Natural killer cell (primary cell): Measurements from ENCODE around the gene TICAM2. TPM values are rescaled to one million over a fixed set of nuclear protein-coding genes. Genes with fewer than 3 reads are reported as not detected.

Experiments
- ATAC-seq, 3 donors: fragments of 150-1000 bp in 2 of 3; fragments of 200-7000 bp in 1 of 3; cut with Tn5 transposase; 1 replicate in 1 of 3; 2 replicates in 2 of 3; pipeline ENCODE4 v1.10.0; 2021; ENCODE audit warnings: mild to moderate bottlenecking in 2 of 3, moderate library complexity in 2 of 3
- DNase-seq, 2 donors: peaks; one replicate each; pipeline versions ENCODE4 v3.0.0 to v3.0.0-alpha.2; 2013 to 2021; ENCODE audit warnings: mixed read lengths in 1 of 2
- H3K27ac ChIP-seq: one replicate; pipeline ENCODE4 v1.5.1; 2013; ENCODE audit warnings: mild to moderate bottlenecking, low read length
- H3K27me3 ChIP-seq: one replicate; pipeline ENCODE4 v1.6.1; 2013; ENCODE audit warnings: low read length; ENCODE audit not compliant: control insufficient read depth, insufficient read depth
- H3K36me3 ChIP-seq: one replicate; pipeline ENCODE4 v1.6.1; 2013; ENCODE audit warnings: low read length; ENCODE audit not compliant: control insufficient read depth, insufficient read depth
- H3K4me1 ChIP-seq: one replicate; pipeline ENCODE4 v1.6.1; 2013; ENCODE audit warnings: low read length; ENCODE audit not compliant: control insufficient read depth, insufficient read depth
- H3K4me3 ChIP-seq: one replicate; pipeline ENCODE4 v1.5.1; 2013; ENCODE audit warnings: low read length
- H3K9me3 ChIP-seq: one replicate; pipeline ENCODE4 v1.6.1; 2013; ENCODE audit warnings: low read length; ENCODE audit not compliant: control insufficient read depth, insufficient read depth
- H3K27ac Mint-ChIP-seq, 2 donors: one replicate each; pipeline ENCODE4 v1.8.0; 2022; ENCODE audit warnings: mild to moderate bottlenecking in 2 of 2, mixed read lengths in 2 of 2, moderate library complexity in 1 of 2
- H3K27me3 Mint-ChIP-seq, 2 donors: one replicate each; pipeline ENCODE4 v1.8.0; 2022; ENCODE audit warnings: low read depth in 2 of 2, mixed read lengths in 2 of 2
- H3K36me3 Mint-ChIP-seq: one replicate; pipeline ENCODE4 v1.8.0; 2022; ENCODE audit warnings: mixed read lengths
- H3K4me1 Mint-ChIP-seq, 2 donors: one replicate each; pipeline ENCODE4 v1.8.0; 2022; ENCODE audit warnings: mixed read lengths in 2 of 2
- H3K4me3 Mint-ChIP-seq: one replicate; pipeline ENCODE4 v1.8.0; 2022; ENCODE audit warnings: mild to moderate bottlenecking, moderate library complexity, mixed read lengths
- H3K9me3 Mint-ChIP-seq, 2 donors: one replicate each; pipeline ENCODE4 v1.8.0; 2022; ENCODE audit warnings: mixed read lengths in 2 of 2
- CTCF ChIP-seq: fragments of 200-600 bp; IDR thresholded peaks from one replicate; pipeline ENCODE4 v1.8.0; 2022; ENCODE audit warnings: antibody characterized with exemption
- WGBS: methylation state at CpG from one replicate; pipeline ENCODE4 v1.1.7; 2013; ENCODE audit warnings: missing lambda C conversion rate; ENCODE audit not compliant: insufficient coverage; 5-methylcytosine and 5-hydroxymethylcytosine counted together
- intact Hi-C: fragments of 100-400 bp; cut with micrococcal nuclease; formaldehyde crosslinking; loops from one replicate; pipeline ENCODE4 v1.14.2; 2022
- total RNA-seq, 4 donors: library from RNA; stranded (reverse); fragments of 120-200 nt in 1 of 4; gene quantifications; one replicate each; pipeline versions ENCODE4 v1.2.3 to v1.2.4, GENCODE V29; 2013 to 2022

Gene TICAM2
- total RNA-seq, 3 donors from 2014 or later (not counting 1 experiment from before 2014, with no cell fraction given) = 0.61 to 1.4 (median 1.3) TPM

DNA sequence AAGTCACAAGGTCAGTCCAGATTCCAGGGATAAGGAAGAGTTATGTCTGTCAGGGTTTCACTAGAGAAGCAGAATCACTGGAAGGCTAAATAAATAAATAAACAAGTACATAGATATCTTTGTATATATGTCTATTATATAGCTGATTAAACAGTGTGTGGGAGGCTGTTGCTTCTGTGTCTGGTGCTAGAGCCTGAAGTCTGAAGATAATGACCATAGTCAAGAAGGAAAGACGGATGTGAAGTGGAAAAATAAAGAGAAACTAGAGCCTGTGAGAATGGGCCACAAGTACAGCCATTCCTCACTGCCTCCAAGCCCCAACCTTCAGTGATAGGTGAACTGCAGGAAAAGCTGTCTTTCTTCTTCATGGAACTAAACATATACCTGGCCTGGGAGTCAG lies 27.6 kb upstream of the TICAM2 start:
- WGBS = 91% methylated on average over 1 of the region's 1 CpG

GRCh38 chr5:115627295-115627865 lies 25.1 kb upstream of the TICAM2 start:
- H3K27ac Mint-ChIP-seq = peak overlapping the region in 1 of 2 donors; percentile 47
- H3K27ac ChIP-seq = no peak overlapping the region
- no peak for TF ChIP-seq CTCF
- peaks cover 11% of the 10 kb centered on the region for H3K4me1 ChIP-seq
- DNase-seq (no peak), ATAC-seq (no peak)
- H3K4me1 Mint-ChIP-seq = peaks cover 14 to 21% of the 10 kb centered on the region in 2 donors
- intact Hi-C loops = loop anchor here (2.0 kb wide), 2 partner anchors 83 to 213 kb away; partner anchors contain the start of genes AP3S1, ATG12 and FEM1C
- peaks cover 0 to 2% of the 10 kb centered on the region in 2 donors for H3K27me3 Mint-ChIP-seq
- H3K4me3 ChIP-seq = no peak overlapping the region
- H3K9me3 Mint-ChIP-seq = no peaks in the 10 kb centered on the region
- H3K36me3 Mint-ChIP-seq = no peaks in the 10 kb centered on the region
- no peaks in the 10 kb centered on the region for H3K36me3 ChIP-seq
- no peaks in the 10 kb centered on the region for H3K27me3 ChIP-seq
- peak overlapping the region; percentile 49 for H3K4me3 Mint-ChIP-seq
- no peaks in the 10 kb centered on the region for H3K9me3 ChIP-seq
- WGBS = no CpG with 5 or more reads among the region's 5 CpGs

More for the DNA sequence above, 27.6 kb upstream of the TICAM2 start:
- Mint-ChIP-seq H3K27me3 (peaks cover 0 to 2% of the 10 kb centered on the region in 2 donors), H3K4me1 (peaks cover 13 to 14% of the 10 kb centered on the region in 2 donors), H3K27ac (no peak overlapping the region), H3K4me3 (no peak overlapping the region), H3K9me3 (no peaks in the 10 kb centered on the region), H3K36me3 (no peaks in the 10 kb centered on the region)
- no peak for TF ChIP-seq CTCF
- H3K9me3 ChIP-seq = no peaks in the 10 kb centered on the region
- no peak overlapping the region for H3K4me3 ChIP-seq
- H3K27me3 ChIP-seq = no peaks in the 10 kb centered on the region
- no peak overlapping the region for H3K27ac ChIP-seq
- no peak for ATAC-seq
- DNase-seq = no peak
- peaks cover 5% of the 10 kb centered on the region for H3K4me1 ChIP-seq
- H3K36me3 ChIP-seq = no peaks in the 10 kb centered on the region
- intact Hi-C loops = no loop called here

DNA sequence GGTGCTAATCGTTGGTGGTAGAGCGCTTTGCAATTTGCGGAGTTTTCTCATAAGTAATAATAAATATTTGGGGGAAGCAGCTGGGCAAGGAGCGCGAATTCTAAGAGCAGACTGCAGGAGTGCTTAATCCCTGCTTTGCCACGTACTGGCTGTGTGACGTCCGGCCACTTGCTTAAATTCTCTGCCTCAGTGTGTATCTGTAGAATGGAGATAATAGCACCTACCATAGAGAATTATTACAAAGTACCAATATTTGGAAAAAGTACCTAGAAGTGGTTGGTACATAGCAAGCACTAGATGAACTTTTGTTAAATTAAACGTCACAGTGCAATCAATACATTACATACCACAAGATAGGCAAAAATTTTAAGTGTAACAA lies 24.2 kb upstream of the TICAM2 start:
- peaks cover 21 to 28% of the 10 kb centered on the region in 2 donors for H3K4me1 Mint-ChIP-seq
- TF ChIP-seq CTCF = no peak
- DNase-seq (no peak), ATAC-seq (peak; percentile 6 to 14 (median 7))
- H3K27ac ChIP-seq = peak overlapping the region; percentile 94
- H3K4me1 ChIP-seq = peaks cover 11% of the 10 kb centered on the region
- H3K27me3 ChIP-seq = no peaks in the 10 kb centered on the region
- intact Hi-C loops = loop anchor here (2.0 kb wide), 2 partner anchors 82 to 214 kb away; partner anchors contain the start of genes AP3S1, ATG12 and FEM1C
- no peaks in the 10 kb centered on the region for H3K36me3 Mint-ChIP-seq
- no peak overlapping the region for H3K4me3 Mint-ChIP-seq
- no peaks in the 10 kb centered on the region for H3K9me3 ChIP-seq
- H3K27ac Mint-ChIP-seq = no peak overlapping the region
- peaks cover 7% of the 10 kb centered on the region for H3K36me3 ChIP-seq
- peaks cover 0 to 2% of the 10 kb centered on the region in 2 donors for H3K27me3 Mint-ChIP-seq
- WGBS = 0% methylated on average over 6 of the region's 9 CpGs
- H3K9me3 Mint-ChIP-seq = no peaks in the 10 kb centered on the region
- H3K4me3 ChIP-seq = peak overlapping the region; percentile 83
